Measurements from ENCODE around the gene ST3GAL2.
"Not testable (repeated sequence)": the region's sequence is repeated elsewhere in the genome, so short reads cannot be mapped to it uniquely, and the experiment has no call there.

The ST3GAL2 gene

GRCh38 chr16:70467608-70468007, 28.7 kb upstream of the ST3GAL2 start:
- no peak for DNase-seq (ENCODE audit: low read depth in 2 of 2)

- no peak for DNase-seq (ENCODE audit: low read depth in 2 of 2)
Measured at GRCh38 chr16:70467113-70467512, 28.2 kb upstream of the ST3GAL2 start.

- DNase-seq (ENCODE audit: low read depth in 2 of 2) = no peak
Measured at GRCh38 chr16:70466805-70467076, 27.8 kb upstream of the ST3GAL2 start.

GRCh38 chr16:70465999-70466804, 27.3 kb upstream of the ST3GAL2 start:
- no peak for DNase-seq (ENCODE audit: low read depth in 2 of 2)

- DNase-seq (ENCODE audit: low read depth in 2 of 2) = no peak
Measured at GRCh38 chr16:70463235-70463634, 24.3 kb upstream of the ST3GAL2 start.

- no peak for DNase-seq (ENCODE audit: low read depth in 2 of 2)
Measured at GRCh38 chr16:70460737-70461261, 21.9 kb upstream of the ST3GAL2 start.

GRCh38 chr16:70457446-70458166, 18.7 kb upstream of the ST3GAL2 start:
- DNase-seq (ENCODE audit: low read depth in 2 of 2) = no peak

- DNase-seq (ENCODE audit: low read depth in 2 of 2) = no peak
Measured at GRCh38 chr16:70455910-70456309, 17.0 kb upstream of the ST3GAL2 start.

- DNase-seq (ENCODE audit: low read depth in 2 of 2) = peak; percentile 12 to 35
Measured at GRCh38 chr16:70454222-70455034, 15.5 kb upstream of the ST3GAL2 start, which contains the start of gene FCSK. Gene FCSK (plus strand): TSS chr16:70454595. CDS start chr16:70463191, 8,596 bp downstream.

GRCh38 chr16:70453892-70454221, 15.0 kb upstream of the ST3GAL2 start:
- DNase-seq (ENCODE audit: low read depth in 2 of 2) = no peak

- DNase-seq (ENCODE audit: low read depth in 2 of 2) = no peak
Measured at GRCh38 chr16:70453117-70453891, 14.4 kb upstream of the ST3GAL2 start.

- DNase-seq (ENCODE audit: low read depth in 2 of 2) = not testable (repeated sequence)
Measured at GRCh38 chr16:70451004-70451340, 12.1 kb upstream of the ST3GAL2 start.

- DNase-seq (ENCODE audit: low read depth in 2 of 2) = not testable (repeated sequence)
Measured at GRCh38 chr16:70450142-70451003, 11.5 kb upstream of the ST3GAL2 start.

- no peak for DNase-seq (ENCODE audit: low read depth in 2 of 2)
Measured at GRCh38 chr16:70448075-70448474, 9.2 kb upstream of the ST3GAL2 start.

GRCh38 chr16:70444249-70445063, 5.6 kb upstream of the ST3GAL2 start:
- no peak for DNase-seq (ENCODE audit: low read depth in 2 of 2)

- DNase-seq (ENCODE audit: low read depth in 2 of 2) = no peak
Measured at GRCh38 chr16:70442344-70442743, 3.4 kb upstream of the ST3GAL2 start.

GRCh38 chr16:70441406-70441990, 2.6 kb upstream of the ST3GAL2 start:
- DNase-seq (ENCODE audit: low read depth in 2 of 2) = no peak

GRCh38 chr16:70440009-70440692, 1.3 kb upstream of the ST3GAL2 start:
- no peak for DNase-seq (ENCODE audit: low read depth in 2 of 2)

- no peak for DNase-seq (ENCODE audit: low read depth in 2 of 2)
Measured at GRCh38 chr16:70438585-70438968, 323 bp downstream of the ST3GAL2 start.
